Body of pancreas (tissue), 4 donors: ENCODE measurements around the gene FASTK. TPM values are rescaled to one million over a fixed set of nuclear protein-coding genes. Genes with fewer than 3 reads are reported as not detected.

Source experiments
- ATAC-seq: fragments of 150-250 bp; one replicate; pipeline ENCODE4 v1.9.1; 2016
- DNase-seq, 4 donors: peaks; one replicate each; pipeline ENCODE4 v3.0.0-alpha.2; 2019
- H3K27ac ChIP-seq, 4 donors: fragments of 200-600 bp; sonication (generic); 1 replicate in 3 of 4; 2 replicates in 1 of 4; pipeline versions ENCODE4 v1.5.1 to v1.6.1; 2016 to 2019; ENCODE audit warnings: mild to moderate bottlenecking in 1 of 4, mixed read lengths in 1 of 4, moderate library complexity in 1 of 4
- H3K27me3 ChIP-seq, 2 donors: fragments of 200-600 bp; sonication (generic); one replicate each; pipeline ENCODE4 v1.6.0; 2016; ENCODE audit warnings: mild to moderate bottlenecking in 1 of 2
- H3K36me3 ChIP-seq, 2 donors: fragments of 200-600 bp; sonication (generic); replicated peaks in 1 of 2; 2 replicates each; pipeline ENCODE4 v1.5.1; 2016; ENCODE audit warnings: low read depth in 2 of 2; ENCODE audit not compliant: insufficient read depth in 1 of 2
- H3K4me1 ChIP-seq: fragments of 200-600 bp; sonication (generic); one replicate; pipeline ENCODE4 v1.6.0; 2016
- H3K4me3 ChIP-seq, 2 donors: fragments of 200-600 bp; sonication (generic); 1 replicate in 1 of 2; 2 replicates in 1 of 2; pipeline ENCODE4 v1.5.1; 2016 to 2019
- H3K9me3 ChIP-seq, 3 donors: fragments of 200-600 bp; sonication (generic); 1 replicate in 2 of 3; 2 replicates in 1 of 3; pipeline ENCODE4 v1.5.1; 2016
- POLR2A ChIP-seq, 3 donors: fragments of 450-650 bp; IDR thresholded peaks; one replicate each; pipeline ENCODE4 v1.6.1; 2016; ENCODE audit warnings: antibody characterized with exemption in 3 of 3, mild to moderate bottlenecking in 2 of 3
- WGBS, 2 donors: methylation state at CpG; one replicate each; pipeline ENCODE4 v1.1.5; 2017; 5-methylcytosine and 5-hydroxymethylcytosine counted together
- intact Hi-C: fragments of 100-400 bp; cut with DNase I; formaldehyde crosslinking; loops from one replicate; pipeline ENCODE4 v1.15.1; 2023
- total RNA-seq, 2 donors: library from RNA; depleted of rRNA; stranded (reverse); fragments of >200 nt; gene quantifications; one replicate each; pipeline ENCODE4 v1.1.0, GENCODE V29; 2016
- TF ChIP-seq, protein P1 (sequence below), 7 experiments: fragments of 450-650 bp in 4 of 7; fragments of 200-600 bp in 3 of 7; sonication (generic) in 3 of 7; IDR thresholded peaks; one replicate each; pipeline ENCODE4 v1.5.1; 2016 to 2019; ENCODE audit warnings: antibody characterized with exemption in 7 of 7

The FASTK gene
- total RNA-seq, 2 donors from 2014 or later, result 60.7 to 201 TPM

DNA sequence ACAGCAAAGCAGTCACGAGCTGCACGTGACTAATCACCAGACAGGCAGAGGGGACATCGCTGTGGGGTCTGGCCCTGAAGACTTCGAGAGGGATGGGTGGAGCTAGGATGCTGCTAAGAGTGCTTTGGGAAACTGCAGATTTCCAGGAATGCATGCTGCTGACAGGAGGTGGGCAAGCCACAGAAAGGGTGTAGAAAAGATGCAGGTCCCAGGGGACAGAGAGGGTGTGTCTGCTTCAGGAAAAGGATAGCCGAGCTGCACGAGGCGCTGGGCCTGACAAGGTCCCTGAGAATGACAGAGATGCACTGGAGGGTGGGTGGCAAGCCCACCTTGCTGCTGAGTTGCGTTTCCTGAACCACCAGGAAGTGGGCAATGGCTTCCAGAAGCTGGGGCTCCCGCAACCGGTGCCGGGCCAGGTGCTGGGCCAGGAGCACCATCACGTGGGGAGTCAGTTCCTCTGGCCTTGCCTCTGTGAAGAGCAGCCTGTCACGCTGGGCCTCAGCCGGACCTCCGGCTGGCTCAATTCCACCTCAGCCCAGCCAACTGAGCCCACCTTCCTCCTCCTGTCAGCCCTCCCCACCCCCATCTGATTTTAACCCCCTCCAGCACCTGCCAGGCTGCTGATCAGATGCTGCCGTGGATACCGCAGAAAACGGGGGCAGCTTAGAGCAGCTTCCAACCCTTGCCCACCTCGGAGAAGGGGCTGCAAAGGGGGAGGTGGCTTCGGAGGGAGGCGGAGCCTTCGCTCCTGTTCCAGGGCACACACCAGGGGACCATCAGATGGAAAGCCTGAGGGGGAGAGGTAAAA is 2.2 kb downstream of the FASTK start:
- WGBS, 2 donors, result 44 to 53% methylated on average over 16 to 22 of the region's 22 CpGs

DNA sequence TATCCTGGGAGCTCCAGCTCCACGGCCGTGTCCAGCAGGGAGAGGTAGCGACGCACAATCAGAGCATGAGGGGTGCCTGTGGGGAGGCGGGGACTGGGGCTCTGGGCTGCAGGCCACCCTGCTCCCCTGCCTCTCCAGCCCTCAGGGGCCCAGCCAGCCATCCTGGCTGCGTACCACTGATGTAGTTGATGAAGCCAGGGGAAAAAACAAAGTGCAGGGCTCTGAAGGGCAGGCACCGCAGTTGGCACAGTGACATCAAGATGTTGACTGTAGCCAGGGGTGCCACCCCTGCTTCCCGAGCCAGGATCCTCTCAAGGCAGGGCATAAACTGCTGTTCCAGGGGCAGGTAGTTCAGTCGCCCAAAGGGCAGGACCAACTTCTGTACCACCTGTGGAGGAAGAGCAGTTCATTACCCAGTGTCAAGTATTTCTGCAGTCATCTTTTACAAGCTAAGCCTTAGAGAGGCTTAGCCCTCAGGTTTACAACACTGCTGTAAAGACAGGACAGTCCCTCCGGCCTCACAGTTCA is 2.8 kb downstream of the FASTK start:
- 57 to 66% methylated on average over 8 to 9 of the region's 10 CpGs for WGBS, 2 donors
- DNase-seq, result peak in 1 of 4 donors; percentile 58
- H3K4me3 ChIP-seq, result no peak overlapping the region
- H3K27ac ChIP-seq, result peak overlapping the region in 1 of 4 donors; percentile 15
- intact Hi-C loops, result no loop called here
- H3K36me3 ChIP-seq, result peaks cover 16 to 17% of the 10 kb centered on the region in 2 donors
- H3K4me1 ChIP-seq, result peaks cover 50% of the 10 kb centered on the region
- no peaks in the 10 kb centered on the region for H3K27me3 ChIP-seq
- TF ChIP-seq POLR2A (IDR thresholded peaks at IDR 0.05), result no peak
- TF ChIP-seq, protein P1, sequence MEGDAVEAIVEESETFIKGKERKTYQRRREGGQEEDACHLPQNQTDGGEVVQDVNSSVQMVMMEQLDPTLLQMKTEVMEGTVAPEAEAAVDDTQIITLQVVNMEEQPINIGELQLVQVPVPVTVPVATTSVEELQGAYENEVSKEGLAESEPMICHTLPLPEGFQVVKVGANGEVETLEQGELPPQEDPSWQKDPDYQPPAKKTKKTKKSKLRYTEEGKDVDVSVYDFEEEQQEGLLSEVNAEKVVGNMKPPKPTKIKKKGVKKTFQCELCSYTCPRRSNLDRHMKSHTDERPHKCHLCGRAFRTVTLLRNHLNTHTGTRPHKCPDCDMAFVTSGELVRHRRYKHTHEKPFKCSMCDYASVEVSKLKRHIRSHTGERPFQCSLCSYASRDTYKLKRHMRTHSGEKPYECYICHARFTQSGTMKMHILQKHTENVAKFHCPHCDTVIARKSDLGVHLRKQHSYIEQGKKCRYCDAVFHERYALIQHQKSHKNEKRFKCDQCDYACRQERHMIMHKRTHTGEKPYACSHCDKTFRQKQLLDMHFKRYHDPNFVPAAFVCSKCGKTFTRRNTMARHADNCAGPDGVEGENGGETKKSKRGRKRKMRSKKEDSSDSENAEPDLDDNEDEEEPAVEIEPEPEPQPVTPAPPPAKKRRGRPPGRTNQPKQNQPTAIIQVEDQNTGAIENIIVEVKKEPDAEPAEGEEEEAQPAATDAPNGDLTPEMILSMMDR (IDR thresholded peaks at IDR 0.05), result no peak
- no peak for ATAC-seq
- no peaks in the 10 kb centered on the region for H3K9me3 ChIP-seq

More for the DNA sequence above, 2.2 kb downstream of the FASTK start:
- ATAC-seq (no peak), DNase-seq (no peak)
- H3K27me3 ChIP-seq, result no peaks in the 10 kb centered on the region
- H3K36me3 ChIP-seq, result peaks cover 15 to 16% of the 10 kb centered on the region in 2 donors
- peak overlapping the region in 2 of 4 donors; percentile 3 to 15 for H3K27ac ChIP-seq
- H3K9me3 ChIP-seq, result no peaks in the 10 kb centered on the region
- TF ChIP-seq POLR2A (IDR thresholded peaks at IDR 0.05), result no peak
- TF ChIP-seq, protein P1 (IDR thresholded peaks at IDR 0.05), result no peak
- no peak overlapping the region for H3K4me3 ChIP-seq
- intact Hi-C loops, result no loop called here
- peaks cover 52% of the 10 kb centered on the region for H3K4me1 ChIP-seq

DNA sequence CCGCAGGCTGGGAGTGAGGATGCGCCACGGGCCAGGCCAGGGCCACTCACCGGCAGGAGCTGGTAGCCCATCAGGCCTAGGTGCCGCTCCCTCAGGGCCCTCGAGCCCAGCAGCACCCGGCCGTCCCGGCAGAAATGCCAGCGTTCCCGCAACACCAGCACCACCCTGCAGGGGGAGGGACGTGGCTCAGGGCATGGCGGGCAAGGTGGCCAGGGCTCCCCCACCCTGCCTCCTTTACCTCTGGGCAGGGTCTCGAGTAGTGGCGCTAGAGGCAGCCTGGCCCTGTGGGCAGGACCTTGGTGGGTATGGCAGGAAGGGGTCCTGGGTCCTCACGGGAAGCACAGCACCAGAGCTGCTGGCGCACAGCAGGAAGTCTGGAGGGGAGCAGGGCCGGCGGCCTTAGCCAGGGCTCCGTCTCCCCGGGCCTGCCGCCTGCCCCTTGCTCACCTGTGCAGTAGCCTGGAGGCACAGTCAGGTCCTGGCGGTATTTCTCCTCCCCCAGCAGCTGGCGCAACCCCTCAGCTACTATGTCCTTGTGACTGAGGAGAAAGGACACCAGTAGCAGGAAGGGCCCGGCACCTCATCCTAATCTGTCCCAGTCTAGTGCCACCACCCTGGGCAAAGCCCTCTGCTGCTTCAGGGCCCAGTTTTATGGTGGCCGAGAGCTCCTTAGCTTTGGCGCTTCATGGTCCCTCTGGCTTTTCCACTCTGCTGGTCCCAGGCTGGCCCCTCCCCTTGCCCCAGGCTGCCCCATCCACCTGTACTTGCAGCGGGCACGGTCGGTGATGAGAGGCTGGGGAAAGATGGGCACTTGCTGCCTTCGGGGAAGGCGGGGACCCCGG is 3.5 kb downstream of the FASTK start:
- peaks cover 44% of the 10 kb centered on the region for H3K4me1 ChIP-seq
- intact Hi-C loops, result no loop called here
- ATAC-seq (no peak), DNase-seq (peak in 1 of 4 donors; percentile 37)
- H3K27me3 ChIP-seq, result no peaks in the 10 kb centered on the region
- 59 to 62% methylated on average over 17 to 24 of the region's 33 CpGs for WGBS, 2 donors
- no peak overlapping the region for H3K4me3 ChIP-seq
- H3K9me3 ChIP-seq, result no peaks in the 10 kb centered on the region
- TF ChIP-seq POLR2A (IDR thresholded peaks at IDR 0.05), result no peak
- TF ChIP-seq, protein P1 (IDR thresholded peaks at IDR 0.05), result peak in 4 of 7 experiments; percentile 8 to 14 (median 12)
- H3K36me3 ChIP-seq, result peaks cover 16 to 20% of the 10 kb centered on the region in 2 donors
- peak overlapping the region in 1 of 4 donors; percentile 15 for H3K27ac ChIP-seq

DNA sequence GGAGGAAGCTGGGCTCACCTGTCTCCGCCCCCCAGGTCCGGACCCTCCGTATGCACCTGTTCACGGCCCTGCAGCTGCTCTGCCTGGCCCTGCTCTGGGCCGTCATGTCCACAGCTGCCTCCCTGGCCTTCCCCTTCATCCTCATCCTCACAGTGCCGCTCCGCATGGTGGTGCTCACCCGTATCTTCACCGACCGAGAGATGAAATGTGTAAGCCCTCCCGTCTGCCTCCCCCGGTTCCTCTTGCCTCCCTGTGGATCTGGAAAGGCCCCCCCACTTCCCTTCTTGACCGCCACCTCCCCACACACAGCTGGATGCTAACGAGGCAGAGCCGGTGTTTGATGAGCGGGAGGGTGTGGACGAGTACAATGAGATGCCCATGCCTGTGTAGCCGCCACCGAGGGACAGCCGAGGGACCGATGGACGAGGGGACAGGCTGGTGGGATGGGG is 4.6 kb downstream of the FASTK start:
- TF ChIP-seq, protein P1 (IDR thresholded peaks at IDR 0.05), result no peak
- no peak for TF ChIP-seq POLR2A (IDR thresholded peaks at IDR 0.05)
- WGBS, 2 donors, result 80 to 88% methylated on average over 22 of the region's 22 CpGs
- H3K36me3 ChIP-seq, result peaks cover 20 to 30% of the 10 kb centered on the region in 2 donors
- ATAC-seq (no peak), DNase-seq (no peak)
- no peak overlapping the region for H3K27ac ChIP-seq
- peaks cover 33% of the 10 kb centered on the region for H3K4me1 ChIP-seq
- intact Hi-C loops, result no loop called here
- no peak overlapping the region for H3K4me3 ChIP-seq
- H3K9me3 ChIP-seq, result no peaks in the 10 kb centered on the region
- no peaks in the 10 kb centered on the region for H3K27me3 ChIP-seq
